ENCODE data around the gene PAWR. TPM values are rescaled to one million over a fixed set of nuclear protein-coding genes. Genes with fewer than 3 reads are reported as not detected.
"Not testable (repeated sequence)": the region's sequence is repeated elsewhere in the genome, so short reads cannot be mapped to it uniquely, and the experiment has no call there.

Gene PAWR
- total and polyA plus RNA-seq, 9 donors: 26.4 to 125 (median 72.8) TPM

DNA sequence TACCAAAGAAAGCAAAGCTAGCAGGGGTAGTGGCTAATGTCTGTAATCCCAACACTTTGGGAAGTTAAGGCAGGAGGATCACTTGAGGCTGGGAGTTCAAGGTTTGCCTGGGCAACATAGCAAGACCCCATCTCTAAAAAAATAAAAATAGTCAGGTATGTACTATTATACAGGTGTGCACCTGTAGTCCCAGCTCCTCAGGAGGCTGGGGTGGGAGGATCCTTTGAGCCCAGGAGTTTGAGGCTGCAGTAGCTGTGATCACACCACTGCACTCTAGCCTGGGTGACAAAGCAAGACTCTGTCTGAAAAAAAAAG lies 142.2 kb downstream of the PAWR start:
- Histone ChIP-seq H3K4me1 (ENCODE audit: insufficient read depth) (peaks cover 12% of the 10 kb centered on the region), H3K27ac (no peak overlapping the region), H3K27me3 (no peaks in the 10 kb centered on the region), H3K4me3 (no peak overlapping the region), H3K36me3 (no peaks in the 10 kb centered on the region), H3K9me3 (no peaks in the 10 kb centered on the region)
- intact Hi-C loops (cut with DNase I): loop anchor here in 1 of 4 donors (5.0 kb wide), 1 partner anchor 724 kb away; no protein-coding TSS in a partner anchor
- DNase-seq: no peak
- TF ChIP-seq EP300 (IDR thresholded peaks at IDR 0.05) (no peak), POLR2A (IDR thresholded peaks at IDR 0.05) (no peak)
- TF ChIP-seq, protein P1, sequence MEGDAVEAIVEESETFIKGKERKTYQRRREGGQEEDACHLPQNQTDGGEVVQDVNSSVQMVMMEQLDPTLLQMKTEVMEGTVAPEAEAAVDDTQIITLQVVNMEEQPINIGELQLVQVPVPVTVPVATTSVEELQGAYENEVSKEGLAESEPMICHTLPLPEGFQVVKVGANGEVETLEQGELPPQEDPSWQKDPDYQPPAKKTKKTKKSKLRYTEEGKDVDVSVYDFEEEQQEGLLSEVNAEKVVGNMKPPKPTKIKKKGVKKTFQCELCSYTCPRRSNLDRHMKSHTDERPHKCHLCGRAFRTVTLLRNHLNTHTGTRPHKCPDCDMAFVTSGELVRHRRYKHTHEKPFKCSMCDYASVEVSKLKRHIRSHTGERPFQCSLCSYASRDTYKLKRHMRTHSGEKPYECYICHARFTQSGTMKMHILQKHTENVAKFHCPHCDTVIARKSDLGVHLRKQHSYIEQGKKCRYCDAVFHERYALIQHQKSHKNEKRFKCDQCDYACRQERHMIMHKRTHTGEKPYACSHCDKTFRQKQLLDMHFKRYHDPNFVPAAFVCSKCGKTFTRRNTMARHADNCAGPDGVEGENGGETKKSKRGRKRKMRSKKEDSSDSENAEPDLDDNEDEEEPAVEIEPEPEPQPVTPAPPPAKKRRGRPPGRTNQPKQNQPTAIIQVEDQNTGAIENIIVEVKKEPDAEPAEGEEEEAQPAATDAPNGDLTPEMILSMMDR (IDR thresholded peaks at IDR 0.05): no peak

DNA sequence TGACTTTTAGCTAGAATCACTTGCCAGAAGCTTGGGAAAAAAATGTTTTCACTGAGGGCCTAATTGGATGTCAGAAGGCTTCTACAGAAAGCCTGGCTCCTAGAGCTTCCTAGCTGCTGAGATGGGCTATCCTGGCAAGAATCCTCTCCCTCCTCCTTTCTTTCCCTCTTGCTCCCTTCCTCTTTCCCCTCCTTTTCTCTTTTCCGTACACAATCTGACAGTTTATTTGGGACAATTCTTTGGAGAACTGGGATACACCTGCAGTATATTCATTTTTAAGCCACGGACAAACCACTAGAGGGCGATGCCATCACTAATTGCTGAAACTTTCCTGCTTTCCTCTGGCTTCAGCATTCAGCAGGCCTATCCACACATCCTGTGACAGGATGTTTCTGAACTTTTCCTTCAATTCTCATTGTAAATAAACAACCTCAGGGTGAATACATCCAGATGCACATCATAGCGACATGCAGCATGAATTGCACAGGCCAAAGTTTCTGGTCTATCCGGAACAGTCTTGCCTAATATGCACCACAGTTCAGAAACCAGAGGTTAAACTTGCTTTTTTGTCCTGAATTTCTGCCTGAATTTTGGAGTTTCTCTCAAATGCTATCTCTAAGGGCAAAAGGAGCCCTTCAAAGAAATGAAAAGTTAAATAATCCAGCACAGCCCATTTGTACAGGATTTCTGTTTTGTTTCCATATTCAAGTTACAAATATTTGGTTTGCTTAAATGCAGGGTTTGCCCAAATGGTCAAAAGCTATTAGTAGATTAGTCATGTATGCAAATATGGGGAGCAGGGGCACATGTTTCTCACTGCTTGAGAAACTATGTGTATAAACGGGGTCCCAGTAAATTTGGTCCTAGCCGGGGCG lies 142.8 kb downstream of the PAWR start:
- Histone ChIP-seq H3K27ac (no peak overlapping the region), H3K4me3 (no peak overlapping the region), H3K27me3 (no peaks in the 10 kb centered on the region), H3K36me3 (no peaks in the 10 kb centered on the region), H3K4me1 (ENCODE audit: insufficient read depth) (peaks cover 12% of the 10 kb centered on the region), H3K9me3 (no peaks in the 10 kb centered on the region)
- DNase-seq: peak in 4 of 5 donors; percentile 25 to 53 (median 44)
- TF ChIP-seq POLR2A (IDR thresholded peaks at IDR 0.05) (no peak), EP300 (IDR thresholded peaks at IDR 0.05) (no peak)
- TF ChIP-seq, protein P1 (IDR thresholded peaks at IDR 0.05): peak; percentile 46 to 57 (median 48)
- WGBS, 3 donors: 26 to 35% (median 34%) methylated on average over 8 of the region's 8 CpGs
- intact Hi-C loops (cut with DNase I): loop anchor here in 1 of 4 donors (5.0 kb wide), 1 partner anchor 724 kb away; no protein-coding TSS in a partner anchor

- Histone ChIP-seq H3K4me1 (ENCODE audit: insufficient read depth) (peaks cover 12% of the 10 kb centered on the region), H3K27me3 (no peaks in the 10 kb centered on the region), H3K4me3 (no peak overlapping the region), H3K27ac (no peak overlapping the region), H3K9me3 (no peaks in the 10 kb centered on the region), H3K36me3 (no peaks in the 10 kb centered on the region)
- WGBS, 3 donors: 19 to 28% (median 24%) methylated on average over 5 of the region's 5 CpGs
- intact Hi-C loops (cut with DNase I): loop anchor here in 1 of 4 donors (5.0 kb wide), 1 partner anchor 725 kb away; no protein-coding TSS in a partner anchor
- TF ChIP-seq POLR2A (IDR thresholded peaks at IDR 0.05) (no peak), EP300 (IDR thresholded peaks at IDR 0.05) (no peak)
- TF ChIP-seq, protein P1 (IDR thresholded peaks at IDR 0.05): no peak
- no peak for DNase-seq
Measured at GRCh38 chr12:79547044-79547734, 143.6 kb downstream of the PAWR start.

GRCh38 chr12:79546466-79547043 lies 144.2 kb downstream of the PAWR start:
- no peaks in the 10 kb centered on the region for H3K27me3 ChIP-seq
- H3K36me3 ChIP-seq: no peaks in the 10 kb centered on the region
- no peak overlapping the region for H3K4me3 ChIP-seq
- intact Hi-C loops (cut with DNase I): loop anchor here in 1 of 4 donors (5.0 kb wide), 1 partner anchor 726 kb away; no protein-coding TSS in a partner anchor
- H3K27ac ChIP-seq: no peak overlapping the region
- TF ChIP-seq EP300 (IDR thresholded peaks at IDR 0.05) (no peak), POLR2A (IDR thresholded peaks at IDR 0.05) (no peak)
- TF ChIP-seq, protein P1 (IDR thresholded peaks at IDR 0.05): no peak
- no peaks in the 10 kb centered on the region for H3K9me3 ChIP-seq
- peaks cover 12% of the 10 kb centered on the region for H3K4me1 ChIP-seq (ENCODE audit: insufficient read depth)
- no peak for DNase-seq
- 61 to 74% (median 67%) methylated on average over 5 of the region's 5 CpGs for WGBS, 3 donors

- H3K36me3 ChIP-seq; intact Hi-C loops (cut with DNase I); H3K27ac ChIP-seq; DNase-seq; H3K9me3 ChIP-seq; H3K4me3 ChIP-seq; H3K27me3 ChIP-seq: not testable (repeated sequence)
- WGBS, 3 donors: 85 to 91% (median 86%) methylated on average over 3 of the region's 3 CpGs
- H3K4me1 ChIP-seq (ENCODE audit: insufficient read depth): peaks cover 12% of the 10 kb centered on the region
Measured at GRCh38 chr12:79544439-79544838, 146.3 kb downstream of the PAWR start.
